IPS DF 19.7 (cell line): ENCODE measurements around the gene TASOR.

Source experiments
- DNase-seq: peaks from one replicate; pipeline ENCODE4 v3.0.0-alpha.2; 2013; ENCODE audit warnings: low read depth, low spot score

Gene TASOR

GRCh38 chr3:56682462-56683121 is 473 bp downstream of the TASOR start:
- no peak for DNase-seq

GRCh38 chr3:56681984-56682461 is 1.0 kb downstream of the TASOR start:
- DNase-seq = no peak

GRCh38 chr3:56680054-56680580 is 2.9 kb downstream of the TASOR start:
- DNase-seq = no peak

GRCh38 chr3:56677286-56677685 is 5.8 kb downstream of the TASOR start:
- DNase-seq = no peak

GRCh38 chr3:56673781-56674457 is 9.1 kb downstream of the TASOR start:
- no peak for DNase-seq

- DNase-seq = no peak
Observed at GRCh38 chr3:56667973-56668579, 15.0 kb downstream of the TASOR start.

GRCh38 chr3:56664823-56665222 is 18.2 kb downstream of the TASOR start:
- DNase-seq = no peak

GRCh38 chr3:56655709-56656108 is 27.4 kb downstream of the TASOR start:
- DNase-seq = no peak

- no peak for DNase-seq
Observed at GRCh38 chr3:56654460-56654859, 28.6 kb downstream of the TASOR start.

GRCh38 chr3:56645407-56645806 is 37.7 kb downstream of the TASOR start:
- no peak for DNase-seq

GRCh38 chr3:56633602-56634535 is 49.2 kb downstream of the TASOR start:
- no peak for DNase-seq
